Measurements from ENCODE around the gene SGTA. TPM values are rescaled to one million over a fixed set of nuclear protein-coding genes. Genes with fewer than 3 reads are reported as not detected.
A peak's percentile ranks its signal among the peaks of the same experiment; 100 is the strongest.

The SGTA gene
- total and polyA plus RNA-seq, 2 of the 13 experiments (the other 11 are each of a cell fraction or from before 2014, with no cell fraction given) = 43.9 to 47.4 TPM

- no TSS peak for BruUV-seq (replicated peaks)
- Histone ChIP-seq H3K4me2 (ENCODE audit: low read depth, low read length) (peak overlapping the region; percentile 20; the same call in 1 of the 2 replicates), H4K20me1 (ENCODE audit: insufficient read depth, low read length) (peaks cover 15% of the 10 kb centered on the region), H3K79me2 (ENCODE audit: insufficient read depth, low read length) (peaks cover 35% of the 10 kb centered on the region), H3K9me3 (ENCODE audit: low read length) (no peaks in the 10 kb centered on the region), H3K4me3 (replicated peaks in 1 of 3; ENCODE audit: insufficient read depth in 1 of 3, low read depth in 2 of 3, low read length in 3 of 3) (no peak overlapping the region), H3K4me1 (ENCODE audit: insufficient read depth, low read length) (peaks cover 74% of the 10 kb centered on the region), H3K9ac (ENCODE audit: insufficient read depth, low read depth, low read length) (no peak overlapping the region), H3K36me3 (replicated peaks in 1 of 2; ENCODE audit: control insufficient read depth in 1 of 2, insufficient read depth in 2 of 2, low read length in 2 of 2) (peaks cover 1 to 16% of the 10 kb centered on the region in 2 experiments; a peak in 2 of 5 replicates), H2AFZ (ENCODE audit: low read length) (no peak overlapping the region), H3K27ac (ENCODE audit: extremely low read length, insufficient read depth, low read length) (no peak overlapping the region), H3K27me3 (ENCODE audit: control insufficient read depth in 1 of 2, insufficient read depth in 2 of 2, low read length in 2 of 2) (no peaks in the 10 kb centered on the region; a peak in 1 of 5 replicates)
- POLR2A ChIA-PET = interaction anchor here (2.0 to 2.2 kb wide), 2 partner anchors 22 to 79 kb away, joined by 6 read pairs; partner anchors contain the start of gene ZNF556
- ATAC-seq (no peak), DNase-seq (ENCODE audit: low spot score) (peak; percentile 52), FAIRE-seq (peak; percentile 4)
- 66% methylated on average over 5 of the region's 5 CpGs for WGBS (ENCODE audit: low lambda C conversion rate)
- CTCF ChIA-PET (ENCODE audit: low intra/inter-chr PET ratio, low total read pairs) = no interaction called here
- in situ Hi-C loops (cut with HindIII; ENCODE audit: extremely low pct_ligation_motif_present, low pct_unique_long_range_greater_than_20kb) (no loop called here), intact Hi-C loops (cut with micrococcal nuclease; ENCODE audit: unreplicated experiment) (no loop called here)
- TF ChIP-seq MED1 (CRISPR knock-in tag; IDR thresholded peaks at IDR 0.05) = no peak
- TF ChIP-seq ZNF207 (IDR thresholded peaks at IDR 0.05; ENCODE audit: borderline replicate concordance) = no peak
- no peak for TF ChIP-seq GLMP (CRISPR knock-in tag; IDR thresholded peaks at IDR 0.05; ENCODE audit: borderline replicate concordance)
- no peak for TF ChIP-seq ZNF747 (CRISPR knock-in tag; IDR thresholded peaks at IDR 0.05; ENCODE audit: borderline replicate concordance)
- no peak for TF ChIP-seq RORA (CRISPR knock-in tag; IDR thresholded peaks at IDR 0.05)
- TF ChIP-seq MIER2 (CRISPR knock-in tag; IDR thresholded peaks at IDR 0.05) = no peak
- TF ChIP-seq ETV5 (CRISPR knock-in tag; IDR thresholded peaks at IDR 0.05; ENCODE audit: borderline replicate concordance) = peak; percentile 31; the same call in 1 of the 2 replicates
- TF ChIP-seq SALL1 (CRISPR knock-in tag; IDR thresholded peaks at IDR 0.05) = 0 out of 2 replicates have a peak, but pooled peaks have one; percentile 11
- TF ChIP-seq RARA (CRISPR knock-in tag; IDR thresholded peaks at IDR 0.05) = peak; percentile 53; the same call in 1 of the 2 replicates
- TF ChIP-seq ZBTB34 (CRISPR knock-in tag; IDR thresholded peaks at IDR 0.05) = no peak
- TF ChIP-seq ZFP36L2 (CRISPR knock-in tag; IDR thresholded peaks at IDR 0.05) = no peak
- TF ChIP-seq SOX5 (CRISPR knock-in tag; IDR thresholded peaks at IDR 0.05; ENCODE audit: borderline replicate concordance) = peak; percentile 40; the same call in 1 of the 2 replicates
- TF ChIP-seq ARNT (IDR thresholded peaks at IDR 0.05) = no peak
- no peak for TF ChIP-seq YEATS2 (CRISPR knock-in tag; IDR thresholded peaks at IDR 0.05; ENCODE audit: borderline replicate concordance)
- TF ChIP-seq ZNF362 (CRISPR knock-in tag; IDR thresholded peaks at IDR 0.05; ENCODE audit: borderline replicate concordance) = peak; percentile 29; the same call in 1 of the 2 replicates
- no peak for TF ChIP-seq HOXA3 (CRISPR knock-in tag; IDR thresholded peaks at IDR 0.05)
- TF ChIP-seq TGIF2 (CRISPR knock-in tag; IDR thresholded peaks at IDR 0.05) = no peak
- TF ChIP-seq ZNF253 (CRISPR knock-in tag; IDR thresholded peaks at IDR 0.05; ENCODE audit: borderline replicate concordance) = no peak
- TF ChIP-seq RXRA (CRISPR knock-in tag; IDR thresholded peaks at IDR 0.05) = 0 out of 2 replicates have a peak, but pooled peaks have one; percentile 16
- TF ChIP-seq MLX (CRISPR knock-in tag; IDR thresholded peaks at IDR 0.05) = no peak
- no peak for TF ChIP-seq RAD51 (IDR thresholded peaks at IDR 0.05; ENCODE audit: borderline replicate concordance)
- TF ChIP-seq SAP130 (CRISPR knock-in tag; IDR thresholded peaks at IDR 0.05; ENCODE audit: low read depth) = peak; percentile 42
- TF ChIP-seq ZNF7 (CRISPR knock-in tag; IDR thresholded peaks at IDR 0.05) = no peak
- TF ChIP-seq ZFP36 (IDR thresholded peaks at IDR 0.05; ENCODE audit: borderline replicate concordance, low read depth, low read length, partially characterized antibody) = no peak
- TF ChIP-seq GZF1 (CRISPR knock-in tag; IDR thresholded peaks at IDR 0.05) = no peak
Measured at GRCh38 chr19:2788237-2788636, 5.2 kb upstream of the SGTA start.

All from HepG2 (cell line).